ENCODE results near the gene PCTP.

The PCTP gene

DNA sequence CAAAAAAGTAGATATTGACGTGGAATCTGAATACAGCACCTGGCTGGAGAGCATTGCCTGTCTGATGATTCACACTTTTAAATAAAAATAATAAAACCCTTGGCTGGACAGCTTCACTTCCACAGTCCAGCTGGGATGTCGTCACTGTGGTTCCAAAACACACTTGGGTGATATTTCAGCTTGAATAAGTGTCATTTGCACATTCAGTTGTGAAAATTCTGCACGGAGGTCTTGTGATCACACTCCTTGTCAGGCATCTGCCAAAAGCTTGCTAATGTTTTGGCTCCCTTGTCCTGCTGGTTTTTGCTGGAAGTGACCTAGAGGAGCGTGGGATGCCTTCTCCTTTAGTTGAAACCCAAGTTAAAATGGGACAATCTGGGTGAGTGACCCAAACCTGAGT, 60.7 kb downstream of the PCTP start:
- ATAC-seq = no peak

GRCh38 chr17:55812323-55812722, 61.5 kb downstream of the PCTP start:
- no peak for ATAC-seq

DNA sequence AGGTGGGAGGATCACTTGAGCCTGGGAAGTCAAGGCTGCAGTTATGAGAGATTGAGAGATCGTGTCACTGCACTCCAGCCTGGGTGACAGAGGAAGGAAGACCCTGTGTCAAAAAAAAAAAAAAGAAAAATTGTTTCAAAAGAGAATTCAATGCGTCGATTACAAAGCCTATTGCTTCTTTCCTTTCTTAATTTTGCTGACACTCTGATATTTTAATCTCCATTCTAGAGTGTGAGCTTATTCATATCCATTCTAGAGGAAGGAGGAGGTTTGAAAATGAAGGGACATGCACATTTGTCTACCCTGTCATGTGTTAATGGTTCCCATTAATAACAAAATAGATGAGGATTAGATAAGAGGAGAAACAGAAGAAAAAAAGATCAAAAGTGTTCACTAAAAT, 63.1 kb downstream of the PCTP start:
- no peak for ATAC-seq

GRCh38 chr17:55814377-55814776, 63.5 kb downstream of the PCTP start:
- ATAC-seq = no peak

DNA sequence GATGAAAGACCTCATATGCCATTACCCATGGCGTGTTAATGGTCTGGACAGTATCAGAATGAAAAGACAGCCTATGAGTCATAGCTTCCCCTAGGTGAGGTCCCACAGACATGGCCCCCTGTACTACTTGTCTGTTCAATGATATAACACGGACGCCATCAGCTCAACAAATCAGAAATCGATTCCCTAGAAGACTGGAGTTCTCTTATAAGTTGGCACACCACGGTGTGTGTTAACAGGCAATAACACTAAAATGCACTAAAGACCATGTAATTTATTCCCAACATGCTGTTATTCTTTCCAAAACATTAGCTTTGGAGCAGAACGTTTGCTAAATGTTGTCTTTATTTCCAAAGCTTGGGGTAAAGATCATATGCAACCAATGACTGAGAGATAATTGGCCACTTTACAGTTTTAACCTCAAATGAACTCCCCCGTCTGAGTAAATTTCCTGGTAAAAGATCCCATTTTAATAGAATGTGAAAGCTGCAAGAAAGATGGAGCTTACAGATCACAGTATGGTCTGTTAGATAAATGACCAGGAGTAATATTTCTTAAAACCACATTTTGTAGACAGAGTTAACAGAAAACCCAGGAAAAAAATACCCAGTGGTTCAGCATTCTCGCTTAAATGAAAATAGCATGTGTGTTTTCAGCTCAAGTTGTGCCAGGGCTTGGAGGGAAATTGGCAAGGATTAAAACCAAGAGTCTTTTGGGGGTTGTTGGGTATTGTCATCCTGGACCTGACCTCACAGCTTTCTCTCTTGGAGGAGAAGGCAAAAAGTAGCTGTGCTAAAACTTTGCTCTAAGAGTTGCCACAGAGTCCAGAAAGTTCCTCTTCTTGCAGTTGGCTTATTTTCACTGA, 65.9 kb downstream of the PCTP start:
- no peak for ATAC-seq

- no peak for ATAC-seq
Measured at GRCh38 chr17:55817397-55817709, 66.5 kb downstream of the PCTP start.

- ATAC-seq = no peak
Measured at GRCh38 chr17:55818026-55818425, 67.2 kb downstream of the PCTP start.

- ATAC-seq = no peak
Measured at GRCh38 chr17:55818451-55819375, 67.9 kb downstream of the PCTP start.

DNA sequence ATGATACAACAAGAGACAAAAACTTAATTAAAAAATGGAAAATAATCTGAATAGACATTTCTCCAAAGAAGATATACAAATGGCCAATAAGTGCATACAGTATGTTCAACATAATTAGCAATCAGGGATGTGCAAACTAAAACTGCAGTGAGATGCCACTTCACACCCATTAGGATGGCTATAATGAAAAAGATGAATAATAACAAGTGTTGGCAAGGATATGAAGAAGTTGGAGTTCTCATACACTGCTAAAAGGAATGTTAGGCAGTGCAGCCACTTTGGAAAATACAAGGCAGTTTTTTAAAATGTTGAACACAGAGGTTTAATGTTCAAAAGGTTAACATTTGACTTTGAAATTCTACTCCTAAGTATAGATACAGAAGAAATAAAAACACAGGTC, 69.8 kb downstream of the PCTP start:
- ATAC-seq = no peak

DNA sequence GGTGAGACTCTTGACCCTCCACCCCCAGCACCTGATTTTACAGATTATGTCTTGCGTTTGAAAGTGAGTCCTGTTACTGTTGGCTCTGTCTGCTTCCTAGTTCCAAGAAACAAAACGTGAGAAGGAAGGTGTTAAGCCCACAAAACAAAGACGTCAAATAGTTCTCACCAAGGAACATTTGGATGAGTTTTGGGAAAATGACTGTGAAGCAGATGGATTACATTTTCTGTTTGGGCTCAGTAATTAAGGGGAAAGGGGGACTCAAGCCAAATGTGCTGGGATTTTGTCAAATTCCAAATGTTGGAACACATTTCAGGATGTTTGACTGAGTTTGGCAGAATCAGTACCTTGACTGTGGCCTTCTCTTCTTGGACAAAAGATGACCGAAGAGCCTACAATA, 71.2 kb downstream of the PCTP start:
- no peak for ATAC-seq

GRCh38 chr17:55825213-55825612, 74.4 kb downstream of the PCTP start:
- ATAC-seq = no peak
